NCI-H524 treated with DMSO at 0.1 percent for 48 hours (cell line): ENCODE measurements around the gene MRPS10.
A peak's percentile ranks its signal among the peaks of the same experiment; 100 is the strongest.
"Not testable (repeated sequence)": the region's sequence is repeated elsewhere in the genome, so short reads cannot be mapped to it uniquely, and the experiment has no call there.

Source experiments
- DNase-seq: peaks from one replicate; lab custom pipeline; 2025; lab: John Stamatoyannopoulos, UW

MRPS10 gene

GRCh38 chr6:42176981-42177380 is 40.7 kb downstream of the MRPS10 start:
- no peak for DNase-seq

GRCh38 chr6:42175860-42176259 is 41.8 kb downstream of the MRPS10 start:
- no peak for DNase-seq

- DNase-seq, result no peak
These were observed 44.6 kb downstream of the MRPS10 start, which contains the start of gene GUCA1A for GRCh38 chr6:42173101-42173500. Gene GUCA1A, plus strand, starts transcription at chr6:42173364. Its CDS starts 250 bp downstream, at chr6:42173614.

GRCh38 chr6:42171813-42172581 is 45.7 kb downstream of the MRPS10 start:
- DNase-seq, result no peak

- not testable (repeated sequence) for DNase-seq
These were observed 47.9 kb downstream of the MRPS10 start for GRCh38 chr6:42169780-42170179.

- no peak for DNase-seq
These were observed 49.0 kb downstream of the MRPS10 start for GRCh38 chr6:42168650-42169049.

- peak; percentile 12 for DNase-seq
These were observed 51.1 kb downstream of the MRPS10 start for GRCh38 chr6:42166444-42167141.

GRCh38 chr6:42165016-42165415 is 52.6 kb downstream of the MRPS10 start:
- DNase-seq, result no peak

GRCh38 chr6:42163981-42164380 is 53.7 kb downstream of the MRPS10 start:
- DNase-seq, result no peak

- DNase-seq, result no peak
These were observed 54.8 kb downstream of the MRPS10 start for GRCh38 chr6:42162812-42163211.

- DNase-seq, result no peak
These were observed 55.3 kb downstream of the MRPS10 start for GRCh38 chr6:42162384-42162783.

- DNase-seq, result no peak
These were observed 58.1 kb downstream of the MRPS10 start for GRCh38 chr6:42159431-42160024.

- DNase-seq, result peak; percentile 2
These were observed 59.0 kb downstream of the MRPS10 start for GRCh38 chr6:42158631-42159030.

- no peak for DNase-seq
These were observed 59.6 kb downstream of the MRPS10 start for GRCh38 chr6:42158011-42158410.
